Inflammatory macrophage treated with lipopolysaccharide for 4 hours (primary cell): Measurements from ENCODE around the gene HYAL1.

ENCODE experiments used
- DNase-seq: peaks from one replicate; pipeline ENCODE4 v3.0.0-alpha.2; 2020

HYAL1 gene

GRCh38 chr3:50256978-50257890 lies 46.1 kb downstream of the HYAL1 start:
- no peak for DNase-seq

- no peak for DNase-seq
Measured at GRCh38 chr3:50255251-50255615, 48.1 kb downstream of the HYAL1 start.

GRCh38 chr3:50254577-50255250 lies 48.7 kb downstream of the HYAL1 start:
- DNase-seq = peak; percentile 90

GRCh38 chr3:50251220-50251619 lies 52.2 kb downstream of the HYAL1 start:
- DNase-seq = peak; percentile 70

- DNase-seq = no peak
Measured at GRCh38 chr3:50250514-50250913, 52.9 kb downstream of the HYAL1 start.
